ENCODE measurements around the gene SLC7A5.
A peak's percentile ranks its signal among the peaks of the same experiment; 100 is the strongest.

The SLC7A5 gene

DNA sequence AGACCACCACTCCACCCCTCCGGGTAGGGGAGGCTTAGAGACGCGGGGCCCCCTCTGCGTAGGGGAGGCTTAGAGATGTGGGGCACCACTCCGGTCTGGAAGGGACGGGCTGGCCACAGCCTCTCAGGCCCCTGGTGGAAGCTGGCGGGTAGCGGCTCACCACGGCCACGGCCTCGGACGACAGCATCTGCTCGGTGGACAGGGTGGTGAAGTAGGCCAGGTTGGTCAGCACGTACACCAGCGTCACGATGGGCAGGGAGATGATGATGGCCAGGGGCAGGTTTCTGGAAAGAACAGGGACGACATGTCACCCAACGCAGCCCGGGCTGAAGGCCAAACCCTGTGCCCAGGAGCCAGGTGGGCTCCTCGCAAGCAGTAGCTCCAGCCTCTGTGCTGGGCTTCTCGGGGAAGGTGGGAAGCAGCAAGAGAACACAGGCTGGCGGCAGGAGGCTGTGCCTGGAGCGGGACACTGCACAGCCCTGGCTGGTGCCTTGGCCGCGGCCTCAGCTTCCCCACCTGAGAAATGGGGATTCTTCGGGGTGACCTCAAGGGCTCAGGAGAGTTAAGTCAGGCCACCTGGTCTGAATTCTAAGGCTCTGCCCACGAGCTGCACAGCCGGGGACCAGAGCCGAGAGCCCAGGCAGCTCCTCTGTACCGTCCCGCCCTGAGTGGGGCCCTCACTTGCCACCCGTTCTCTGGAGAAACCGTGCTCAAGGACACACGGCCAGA, 29.6 kb downstream of the SLC7A5 start:
- no peak for FAIRE-seq
- no peak for DNase-seq (ENCODE audit: insufficient read length)

DNA sequence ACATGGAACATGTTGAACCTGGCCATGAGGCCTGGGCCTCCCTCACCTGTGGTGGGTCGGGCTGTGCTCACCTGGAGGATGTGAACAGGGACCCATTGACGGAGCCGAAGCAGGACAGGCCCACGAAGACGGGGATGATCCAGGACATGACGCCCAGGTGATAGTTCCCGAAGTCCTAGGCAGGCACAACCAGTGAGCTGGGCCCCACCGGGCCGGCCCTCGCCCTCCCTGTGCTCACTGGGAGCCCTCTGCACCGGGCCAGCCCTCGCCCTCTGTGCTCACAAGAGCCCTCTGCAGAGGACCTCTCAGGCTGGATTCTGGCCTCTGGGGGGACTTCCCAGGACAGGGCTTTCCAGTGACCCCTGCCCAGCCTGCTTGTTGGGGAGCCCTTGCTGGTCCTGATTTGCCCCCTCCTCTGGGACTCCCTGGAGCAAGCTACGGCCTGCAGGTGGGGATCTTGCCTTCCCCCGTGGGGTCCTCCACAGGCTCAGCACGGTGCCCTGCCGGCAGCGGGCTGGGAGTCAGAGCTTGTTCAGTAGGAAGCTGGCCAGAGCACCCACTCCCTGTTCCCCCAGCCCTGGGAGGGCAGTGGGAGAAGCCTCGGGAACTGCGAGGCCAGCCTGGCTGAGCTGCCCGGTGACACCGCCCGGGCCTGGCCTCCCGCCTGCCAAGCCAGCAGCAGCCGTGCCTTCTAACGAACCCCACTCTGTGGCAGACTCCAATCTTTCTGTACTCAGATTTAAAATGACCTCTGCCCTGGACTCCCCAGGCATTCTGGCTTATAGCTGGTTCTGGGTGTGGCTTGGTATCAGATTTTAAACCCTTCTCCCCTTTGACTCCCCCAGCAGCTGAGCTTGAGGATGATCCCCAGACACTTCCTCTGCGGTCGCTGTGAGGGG, 30.4 kb downstream of the SLC7A5 start:
- TF ChIP-seq POLR2A (IDR thresholded peaks at IDR 0.05; ENCODE audit: low read depth, low read length) (no peak), POLR2AphosphoS5 (IDR thresholded peaks at IDR 0.05; ENCODE audit: low read depth, low read length) (no peak), TAF1 (IDR thresholded peaks at IDR 0.05; ENCODE audit: borderline replicate concordance, low read depth, low read length) (no peak)
- FAIRE-seq (no peak), DNase-seq (ENCODE audit: insufficient read length) (no peak)

More for the DNA sequence above, 29.6 kb downstream of the SLC7A5 start:
- TF ChIP-seq TAF1 (IDR thresholded peaks at IDR 0.05; ENCODE audit: borderline replicate concordance, low read depth, low read length) (no peak), POLR2A (IDR thresholded peaks at IDR 0.05; ENCODE audit: low read depth, low read length) (peak; percentile 30; the same call in 1 of the 2 replicates)

DNA sequence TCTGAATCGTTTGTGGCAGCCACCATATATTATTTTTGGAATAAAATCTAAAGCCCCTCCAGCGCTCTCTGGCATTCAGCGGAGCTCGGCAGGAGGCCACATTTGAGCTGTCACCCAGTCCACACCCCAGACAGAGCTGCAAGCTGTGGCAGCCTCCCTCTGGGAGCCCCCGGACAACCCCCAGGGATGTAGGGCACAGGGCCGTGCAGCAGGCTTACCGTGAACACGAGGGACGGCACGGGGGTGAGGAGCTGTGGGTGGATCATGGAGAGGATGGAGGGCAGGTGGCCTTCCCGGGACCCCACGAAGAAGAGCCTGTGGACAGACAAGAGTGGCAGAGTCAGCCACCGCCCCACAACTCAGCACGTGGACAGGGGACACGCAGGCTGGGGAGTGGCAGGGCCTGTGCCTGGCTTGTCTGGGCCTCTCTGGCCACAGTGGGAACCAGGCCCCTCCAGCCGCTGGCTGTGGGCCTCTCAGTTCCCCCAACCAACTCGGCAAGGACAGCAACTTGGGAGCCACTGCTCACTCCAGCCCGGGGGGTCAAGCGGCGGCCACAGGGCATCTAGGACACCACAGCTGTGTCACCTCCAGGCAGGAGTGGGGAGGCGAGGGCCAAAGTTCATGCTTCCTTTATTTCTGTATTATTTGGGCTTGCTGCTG, 31.5 kb downstream of the SLC7A5 start:
- no peak for DNase-seq (ENCODE audit: insufficient read length)

DNA sequence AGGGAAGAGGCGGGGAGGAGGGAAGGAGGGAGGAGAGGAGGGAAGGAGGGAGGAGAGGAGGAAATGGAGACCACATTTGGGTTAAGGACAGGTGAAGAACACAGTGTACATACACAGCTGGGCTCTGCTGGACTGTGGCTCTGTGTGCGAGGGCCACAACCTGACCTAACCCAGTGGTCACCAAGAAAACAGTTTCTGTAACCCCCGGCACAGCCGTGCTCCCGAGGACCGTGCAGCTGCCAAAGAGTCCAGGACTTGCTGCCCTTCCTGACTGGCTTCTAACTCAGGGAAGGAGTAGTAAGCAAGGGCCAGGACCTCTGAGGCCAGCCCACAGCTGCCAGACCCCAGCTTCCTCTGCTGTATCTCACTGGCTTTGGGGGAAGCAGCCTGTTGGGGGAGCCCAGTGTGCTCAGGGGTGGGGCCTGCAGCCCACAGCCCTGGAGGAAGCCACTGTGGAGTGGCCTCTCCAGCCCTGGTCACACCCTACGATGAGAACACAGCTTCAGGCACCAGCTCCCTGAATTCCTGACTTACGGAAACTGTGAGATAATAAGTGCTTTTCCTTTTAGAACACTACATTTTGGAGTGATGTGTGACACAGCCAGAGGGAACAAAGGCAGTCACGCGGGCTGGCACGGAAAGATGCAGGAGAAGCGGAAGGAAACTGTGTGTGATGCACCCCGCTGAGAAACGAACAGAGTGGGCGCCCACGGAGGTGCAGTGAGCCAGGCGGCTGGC, 32.3 kb downstream of the SLC7A5 start:
- no peak for TF ChIP-seq POLR2A (IDR thresholded peaks at IDR 0.05; ENCODE audit: low read depth, low read length)
- FAIRE-seq (no peak), DNase-seq (ENCODE audit: insufficient read length) (no peak)

More for the DNA sequence above, 31.5 kb downstream of the SLC7A5 start:
- no peak for TF ChIP-seq POLR2AphosphoS5 (IDR thresholded peaks at IDR 0.05; ENCODE audit: low read depth, low read length)
- TF ChIP-seq POLR2A (IDR thresholded peaks at IDR 0.05; ENCODE audit: low read depth, low read length), result no peak
- no peak for TF ChIP-seq TAF1 (IDR thresholded peaks at IDR 0.05; ENCODE audit: borderline replicate concordance, low read depth, low read length)
- no peak for FAIRE-seq

DNA sequence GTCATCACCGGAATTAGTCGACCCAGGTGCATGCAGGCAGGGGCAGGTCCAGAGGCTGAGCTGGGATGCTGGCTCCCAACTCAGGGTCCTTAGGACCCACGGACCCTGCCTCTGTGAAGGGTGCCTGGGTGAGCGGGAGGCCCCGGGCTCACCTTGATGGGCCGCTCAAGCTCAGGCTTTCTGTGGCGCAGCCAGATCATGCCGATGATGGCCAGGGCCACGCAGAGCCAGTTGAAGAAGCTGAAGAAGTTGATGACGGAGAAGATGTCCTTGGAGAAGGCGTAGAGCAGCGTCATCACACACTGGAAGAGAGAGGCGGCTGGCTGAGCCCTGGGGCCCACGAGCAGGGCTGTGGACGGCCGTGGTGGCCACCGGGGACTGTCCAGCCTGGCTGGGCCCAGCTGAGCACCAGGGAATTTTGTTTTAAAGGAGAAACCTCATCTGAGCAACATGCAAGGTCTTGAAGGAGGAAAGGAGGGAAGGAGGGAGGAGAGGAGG, 32.9 kb downstream of the SLC7A5 start:
- FAIRE-seq (no peak), DNase-seq (ENCODE audit: insufficient read length) (no peak)
- TF ChIP-seq TAF1 (IDR thresholded peaks at IDR 0.05; ENCODE audit: borderline replicate concordance, low read depth, low read length) (no peak), POLR2A (IDR thresholded peaks at IDR 0.05; ENCODE audit: low read depth, low read length) (no peak), POLR2AphosphoS5 (IDR thresholded peaks at IDR 0.05; ENCODE audit: low read depth, low read length) (no peak)

DNA sequence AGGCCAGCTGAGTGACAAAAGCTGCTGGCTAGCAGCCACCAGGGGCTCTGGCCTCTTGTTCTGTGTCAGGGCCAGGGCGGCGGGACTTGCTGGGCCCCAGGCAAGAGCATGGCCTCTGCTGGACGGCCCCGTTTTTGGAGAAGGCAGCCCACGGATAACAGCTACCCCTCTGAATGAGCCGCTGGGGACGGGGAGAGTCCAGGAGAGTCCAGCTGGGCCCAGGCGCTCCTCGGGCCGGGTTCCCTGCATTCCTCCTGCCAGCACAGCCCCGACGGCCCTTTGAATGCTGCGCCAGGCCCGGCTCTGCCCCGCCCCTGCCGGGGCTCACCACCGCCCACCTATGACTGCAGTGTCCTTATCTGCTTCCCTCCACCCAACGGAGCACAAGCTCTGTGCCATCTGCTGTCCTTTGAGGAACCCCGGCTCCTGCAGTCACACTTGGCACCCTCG, 33.4 kb downstream of the SLC7A5 start:
- DNase-seq (ENCODE audit: insufficient read length) (no peak), FAIRE-seq (no peak)
- TF ChIP-seq TAF1 (IDR thresholded peaks at IDR 0.05; ENCODE audit: borderline replicate concordance, low read depth, low read length) (no peak), POLR2AphosphoS5 (IDR thresholded peaks at IDR 0.05; ENCODE audit: low read depth, low read length) (no peak), POLR2A (IDR thresholded peaks at IDR 0.05; ENCODE audit: low read depth, low read length) (no peak)

DNA sequence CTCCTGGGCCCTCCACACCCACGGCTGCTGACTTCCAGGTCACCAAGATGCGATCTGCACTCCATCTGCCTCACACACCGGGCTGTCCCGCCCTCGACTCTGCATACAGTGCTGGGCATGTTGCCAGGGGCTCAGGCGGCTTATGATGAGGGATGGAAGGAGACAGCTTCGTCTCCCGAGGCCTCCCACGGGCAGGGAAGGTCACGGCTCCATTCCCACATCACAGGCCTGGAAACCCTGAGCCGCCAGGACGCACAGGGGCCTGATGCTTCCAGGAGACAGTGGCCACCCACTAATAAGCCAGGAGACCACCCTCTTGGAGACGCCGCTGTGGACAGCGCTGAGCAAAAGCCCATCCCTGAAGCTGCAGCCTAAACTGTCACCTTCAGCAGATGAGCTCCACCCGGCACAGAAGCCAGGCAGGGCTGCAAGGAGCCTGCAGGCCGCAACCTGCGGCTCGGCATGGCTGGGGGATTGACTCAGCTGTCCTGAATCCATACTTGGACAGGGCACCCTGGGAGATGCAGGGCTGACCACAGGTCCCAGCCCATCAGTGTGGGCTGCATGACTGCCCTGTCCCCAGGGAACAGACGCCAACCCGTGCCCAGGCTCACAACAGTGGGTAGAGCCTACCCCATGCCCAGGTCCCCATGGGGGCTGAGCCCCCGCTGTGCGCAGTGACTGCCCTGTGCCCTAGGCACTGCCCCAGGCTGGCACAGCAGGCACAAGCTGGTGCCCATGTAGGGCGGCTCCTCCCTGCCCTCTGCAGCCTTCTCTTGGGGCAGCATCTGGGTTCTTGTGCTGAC, 34.4 kb downstream of the SLC7A5 start:
- DNase-seq (ENCODE audit: insufficient read length) (no peak), FAIRE-seq (no peak)
- no peak for TF ChIP-seq POLR2A (IDR thresholded peaks at IDR 0.05; ENCODE audit: low read depth, low read length)
- no peak for TF ChIP-seq TAF1 (IDR thresholded peaks at IDR 0.05; ENCODE audit: borderline replicate concordance, low read depth, low read length)

DNA sequence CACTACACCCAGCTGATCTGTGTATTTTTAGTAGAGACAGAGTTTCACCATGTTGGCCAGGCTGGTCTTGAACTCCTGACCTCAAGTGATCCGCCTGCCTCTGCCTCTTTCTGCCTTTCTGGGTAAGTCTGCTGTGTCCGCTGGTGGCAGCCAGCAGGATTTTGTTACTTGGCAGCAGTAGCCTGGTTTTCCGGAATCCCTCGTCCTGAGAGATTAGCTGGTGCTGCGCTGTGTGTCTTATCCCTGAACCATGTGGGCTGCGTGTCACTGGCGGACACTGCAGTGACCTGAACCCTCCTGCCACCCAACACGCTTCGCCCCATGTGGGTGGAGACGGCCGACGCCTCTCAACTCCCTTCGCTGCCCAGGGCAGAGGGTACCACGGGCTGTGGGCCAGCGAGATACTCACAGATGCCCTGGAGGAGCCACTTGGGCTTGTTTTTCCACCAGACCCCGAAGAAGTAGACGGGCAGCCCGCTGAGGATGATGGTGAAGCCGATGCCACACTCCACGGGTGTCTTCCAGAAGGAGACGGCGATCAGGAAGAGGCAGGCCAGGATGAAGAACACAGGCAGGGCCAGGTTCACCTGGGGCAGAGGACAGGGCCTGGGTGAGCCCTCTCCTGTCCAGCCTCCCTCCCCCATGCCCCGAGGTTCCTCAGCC, 35.2 kb downstream of the SLC7A5 start:
- DNase-seq (ENCODE audit: insufficient read length) (no peak), FAIRE-seq (no peak)
- TF ChIP-seq POLR2AphosphoS5 (IDR thresholded peaks at IDR 0.05; ENCODE audit: low read depth, low read length), result no peak
- no peak for TF ChIP-seq TAF1 (IDR thresholded peaks at IDR 0.05; ENCODE audit: borderline replicate concordance, low read depth, low read length)
- TF ChIP-seq POLR2A (IDR thresholded peaks at IDR 0.05; ENCODE audit: low read depth, low read length), result peak; percentile 35; the same call in 1 of the 2 replicates

DNA sequence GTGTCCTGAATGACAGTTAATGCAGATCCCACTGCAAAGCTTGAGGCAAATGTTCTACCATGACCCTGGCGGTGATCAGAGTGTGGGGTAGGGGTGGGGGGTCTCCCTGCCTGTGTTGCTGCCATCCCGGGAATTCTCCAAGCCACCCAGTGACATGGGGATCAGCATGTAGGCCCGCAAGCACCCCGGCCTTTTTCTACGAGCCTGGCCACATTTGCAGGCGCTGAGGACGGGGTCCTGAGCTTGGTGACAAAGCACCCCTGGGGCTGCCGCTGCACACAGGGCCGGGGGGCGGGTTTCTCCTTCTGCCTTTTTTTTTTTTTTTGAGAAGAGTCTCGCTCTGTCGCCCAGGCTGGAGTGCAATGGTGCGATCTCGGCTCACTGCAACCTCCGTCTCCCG, 35.8 kb downstream of the SLC7A5 start:
- DNase-seq (ENCODE audit: insufficient read length) (no peak), FAIRE-seq (no peak)
- no peak for TF ChIP-seq POLR2A (IDR thresholded peaks at IDR 0.05; ENCODE audit: low read depth, low read length)

Measured in GM12892 (cell line).